ENCODE results near the gene CD72.

The CD72 gene

GRCh38 chr9:35564658-35565061 lies 53.6 kb downstream of the CD72 start:
- H3K4me3 ChIP-seq (ENCODE audit: low read length), result no peak overlapping the region
- DNase-seq (ENCODE audit: low read depth, low spot score), result no peak

- no peak for DNase-seq (ENCODE audit: low read depth, low spot score)
- no peak overlapping the region for H3K4me3 ChIP-seq (ENCODE audit: low read length)
Measured at GRCh38 chr9:35563791-35564197, 54.4 kb downstream of the CD72 start.

GRCh38 chr9:35562895-35563780 lies 55.1 kb downstream of the CD72 start:
- DNase-seq (ENCODE audit: low read depth, low spot score), result no peak
- no peak overlapping the region for H3K4me3 ChIP-seq (ENCODE audit: low read length)

DNA sequence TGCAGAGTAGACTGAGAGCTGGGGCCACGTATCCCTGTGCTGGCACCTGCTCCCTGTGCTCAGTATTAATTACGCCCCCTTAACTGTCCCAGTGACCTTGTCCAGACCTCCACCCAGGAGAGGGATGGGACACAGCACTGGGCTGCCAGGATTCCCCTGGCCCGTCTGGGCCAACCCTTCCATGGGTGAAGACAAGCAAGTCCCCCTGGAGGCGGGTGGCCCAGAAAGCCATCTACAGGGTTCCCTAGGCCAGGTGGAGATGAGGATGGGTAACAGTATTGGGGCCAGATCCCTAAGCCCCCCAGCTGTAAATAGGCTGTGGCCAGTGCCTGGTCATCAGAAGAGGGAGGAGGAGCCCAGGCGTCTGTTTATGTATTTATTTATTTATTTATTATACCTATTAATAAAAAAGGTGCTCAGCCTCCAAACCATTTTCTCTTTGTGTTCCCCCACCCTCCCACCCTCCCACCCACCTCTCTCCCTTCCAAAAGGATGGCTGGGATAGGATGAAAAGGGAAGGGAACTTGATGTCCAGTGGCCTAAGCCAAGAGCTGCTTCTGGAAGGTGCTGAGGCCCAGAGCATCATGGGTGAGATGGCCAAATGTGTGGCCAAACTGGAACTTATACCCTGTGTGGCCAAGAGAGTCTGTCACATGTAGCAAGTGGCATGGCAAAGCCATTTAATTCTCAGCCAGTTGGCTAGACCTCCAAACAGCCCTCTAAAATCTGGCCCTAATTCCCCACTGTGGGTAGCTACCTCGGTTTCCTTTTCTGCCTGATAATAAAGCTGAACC lies 56.5 kb downstream of the CD72 start:
- H3K4me3 ChIP-seq (ENCODE audit: low read length), result no peak overlapping the region
- DNase-seq (ENCODE audit: low read depth, low spot score), result no peak

DNA sequence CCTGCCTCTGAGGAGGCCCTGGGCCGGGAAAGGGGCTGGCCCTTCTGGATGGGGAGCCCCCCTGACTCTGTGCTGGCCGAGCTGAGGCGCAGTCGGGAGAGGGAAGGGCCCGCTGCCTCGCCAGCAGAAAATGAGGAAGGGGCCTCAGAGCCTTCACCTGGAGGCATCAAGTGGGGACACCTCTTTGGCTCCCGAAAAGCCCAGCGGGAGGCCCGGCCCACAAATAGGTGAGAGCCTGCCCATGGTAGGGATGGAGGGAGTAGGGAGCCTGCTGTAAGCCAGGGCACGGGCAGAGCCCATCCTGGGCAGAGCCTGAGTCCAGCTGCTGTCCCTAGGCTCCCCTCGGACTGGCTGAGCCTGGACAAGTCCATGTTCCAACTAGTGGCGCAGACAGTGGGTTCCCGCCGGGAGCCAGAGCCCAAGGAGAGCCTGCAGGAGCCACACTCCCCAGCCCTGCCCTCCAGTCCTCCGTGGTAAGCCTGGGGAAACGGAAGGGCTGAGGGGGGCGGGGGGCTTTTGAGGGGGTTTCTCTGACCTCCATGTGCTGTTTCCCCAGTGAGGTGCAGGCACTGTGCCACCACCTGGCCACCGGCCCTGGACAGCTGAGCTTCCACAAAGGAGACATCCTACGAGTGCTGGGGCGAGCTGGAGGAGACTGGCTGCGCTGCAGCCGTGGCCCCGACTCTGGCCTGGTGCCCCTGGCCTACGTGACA lies 57.4 kb downstream of the CD72 start:
- no peak for DNase-seq (ENCODE audit: low read depth, low spot score)

More for the DNA sequence above, 57.4 kb downstream of the CD72 start:
- H3K4me3 ChIP-seq (ENCODE audit: low read length), result no peak overlapping the region

Data from Jurkat, Clone E6-1 (cell line).